K562 (cell line): ENCODE data around the gene FANCD2OS. TPM values are rescaled to one million over a fixed set of nuclear protein-coding genes. Genes with fewer than 3 reads are reported as not detected.

Source experiments
- ASH1L ChIP-seq: fragments of 450-650 bp; IDR thresholded peaks from 2 replicates; pipeline ENCODE4 v1.6.1; 2018; ENCODE audit warnings: borderline replicate concordance, mild to moderate bottlenecking, low read depth; ENCODE audit not compliant: partially characterized antibody
- ATF1 ChIP-seq, 2 experiments: fragments of 450-650 bp in 1 of 2; IDR thresholded peaks; 2 replicates each; pipeline ENCODE4 v1.6.1; 2016; ENCODE audit warnings: missing compliant biosample characterization in 1 of 2, missing genetic modification characterization in 1 of 2
- CREB1 ChIP-seq, 2 experiments: sonication (generic) in 1 of 2; formaldehyde crosslinking in 1 of 2; IDR thresholded peaks; 2 replicates each; pipeline versions ENCODE4 v1.6.1 to v1.8.0; 2012 to 2022; ENCODE audit warnings: inconsistent platforms in 1 of 2, mild to moderate bottlenecking in 1 of 2, missing genetic modification reagents in 1 of 2, moderate library complexity in 1 of 2
- CREM ChIP-seq: IDR thresholded peaks from 2 replicates; pipeline ENCODE4 v1.6.1; 2014; ENCODE audit warnings: antibody characterized with exemption, low read depth
- DPF2 ChIP-seq: fragments of 450-650 bp; IDR thresholded peaks from 2 replicates; pipeline ENCODE4 v1.6.1; 2016
- ESRRB ChIP-seq: fragments of 250-450 bp; sonication (Bioruptor Pico); IDR thresholded peaks from 2 replicates; pipeline ENCODE4 v1.5.0; 2020; ENCODE audit warnings: mild to moderate bottlenecking, moderate library complexity, borderline replicate concordance
- FIP1L1 ChIP-seq: fragments of 200-400 bp; formaldehyde crosslinking; IDR thresholded peaks from 2 replicates; pipeline ENCODE4 v1.6.1; 2018; ENCODE audit warnings: mild to moderate bottlenecking, low read depth, low read length; ENCODE audit not compliant: poor library complexity, severe bottlenecking
- GTF2B ChIP-seq: IDR thresholded peaks from 2 replicates; pipeline ENCODE4 v1.6.1; 2011; ENCODE audit not compliant: insufficient read length; ENCODE audit errors: extremely low read depth
- JUNB ChIP-seq: fragments of 450-650 bp; formaldehyde crosslinking; conservative IDR thresholded peaks from 2 replicates; pipeline ENCODE4 v1.4.0; 2020; ENCODE audit warnings: mild to moderate bottlenecking
- KHSRP ChIP-seq: fragments of 450-650 bp; IDR thresholded peaks from 2 replicates; pipeline ENCODE4 v1.6.1; 2017
- LCOR ChIP-seq: sonication (generic); formaldehyde crosslinking; IDR thresholded peaks from 2 replicates; pipeline ENCODE4 v1.8.0; 2022; ENCODE audit warnings: mild to moderate bottlenecking, missing genetic modification reagents
- MCM3 ChIP-seq: fragments of 450-650 bp; IDR thresholded peaks from 2 replicates; pipeline ENCODE4 v1.6.1; 2016
- MTF1 ChIP-seq: fragments of 250-450 bp; sonication (Bioruptor Pico); IDR thresholded peaks from 2 replicates; pipeline ENCODE4 v1.9.0; 2021; ENCODE audit warnings: moderate library complexity, mild to moderate bottlenecking, inconsistent platforms, borderline replicate concordance
- MYNN ChIP-seq, 2 experiments: sonication (generic); formaldehyde crosslinking in 1 of 2; IDR thresholded peaks; 2 replicates each; pipeline versions ENCODE4 v1.5.0 to v1.6.1; 2016 to 2020; ENCODE audit warnings: antibody characterized with exemption in 1 of 2, missing genetic modification reagents in 1 of 2
- NFXL1 ChIP-seq: fragments of 450-650 bp; formaldehyde crosslinking; IDR thresholded peaks from 2 replicates; pipeline ENCODE4 v1.4.0; 2021; ENCODE audit warnings: mild to moderate bottlenecking
- POLR2A ChIP-seq: fragments of 450-650 bp; conservative IDR thresholded peaks from 2 replicates; pipeline ENCODE4 v1.6.1; 2016
- RBM22 ChIP-seq: fragments of 200-400 bp; formaldehyde crosslinking; IDR thresholded peaks from 2 replicates; pipeline ENCODE4 v1.6.1; 2018; ENCODE audit warnings: low read length, low read depth; ENCODE audit not compliant: poor library complexity, severe bottlenecking
- RBM34 ChIP-seq: fragments of 200-400 bp; formaldehyde crosslinking; IDR thresholded peaks from 2 replicates; pipeline ENCODE4 v1.6.1; 2018; ENCODE audit warnings: low read length, borderline replicate concordance; ENCODE audit not compliant: insufficient read depth
- TAF15 ChIP-seq: fragments of 200-400 bp; formaldehyde crosslinking; IDR thresholded peaks from 2 replicates; pipeline ENCODE4 v1.6.1; 2017; ENCODE audit warnings: mild to moderate bottlenecking, low read depth, low read length, moderate library complexity
- YY1 ChIP-seq, 3 experiments: IDR thresholded peaks; 2 replicates each; pipeline ENCODE4 v1.6.1; 2011; ENCODE audit warnings: low read length in 2 of 3, mild to moderate bottlenecking in 2 of 3, moderate library complexity in 2 of 3, borderline replicate concordance in 1 of 3, control low read depth in 1 of 3, low read depth in 1 of 3; ENCODE audit not compliant: insufficient read depth in 3 of 3, insufficient replicate concordance in 2 of 3, control insufficient read depth in 1 of 3, insufficient read length in 1 of 3; ENCODE audit errors: extremely low read depth in 1 of 3
- ZBTB7A ChIP-seq: IDR thresholded peaks from 2 replicates; pipeline ENCODE4 v1.6.1; 2011; ENCODE audit warnings: low read depth, mild to moderate bottlenecking, low read length, moderate library complexity, borderline replicate concordance; ENCODE audit not compliant: control insufficient read depth
- ZFP30 ChIP-seq: fragments of 250-450 bp; sonication (Bioruptor Pico); IDR thresholded peaks from 2 replicates; pipeline ENCODE4 v1.8.0; 2022; ENCODE audit warnings: moderate library complexity, mild to moderate bottlenecking, inconsistent platforms, borderline replicate concordance
- ZFP91 ChIP-seq: sonication (generic); formaldehyde crosslinking; IDR thresholded peaks from 2 replicates; pipeline ENCODE4 v1.8.0; 2022; ENCODE audit warnings: mild to moderate bottlenecking, missing genetic modification reagents
- ZNF282 ChIP-seq: sonication (generic); formaldehyde crosslinking; IDR thresholded peaks from 2 replicates; pipeline ENCODE4 v1.8.1; 2023; ENCODE audit warnings: missing genetic modification reagents
- ZNF561 ChIP-seq: fragments of 450-650 bp; formaldehyde crosslinking; conservative IDR thresholded peaks from 2 replicates; pipeline ENCODE4 v1.4.0; 2020; ENCODE audit warnings: mild to moderate bottlenecking, moderate library complexity
- ZNF695 ChIP-seq: fragments of 450-650 bp; formaldehyde crosslinking; IDR thresholded peaks from 2 replicates; pipeline ENCODE4 v1.4.0; 2020; ENCODE audit warnings: mild to moderate bottlenecking, moderate library complexity
- ZNF766 ChIP-seq: fragments of 200-800 bp; sonication (Bioruptor generic); conservative IDR thresholded peaks from 2 replicates; pipeline ENCODE4 v1.6.1; 2016; ENCODE audit warnings: missing genetic modification characterization, missing compliant biosample characterization
- polyA plus RNA-seq, 8 experiments: library from polyadenylated mRNA; depleted of rRNA in 4 of 8; stranded (reverse) in 5 of 8; unstranded in 3 of 8; fragments of >200 nt; fragmentation: Nextera tagmentation in 2 of 8; fragmentation: Illumina TruSeq in 1 of 8; extraction: Ambion mirVana in 2 of 8; extraction: Trizol in 1 of 8; gene quantifications; 2 replicates each; pipeline versions ENCODE4 v1.2.1 to v1.2.3, GENCODE V29; 2011 to 2014; ENCODE audit warnings: inconsistent platforms in 1 of 8, missing spikeins in 1 of 8
- total RNA-seq, 7 experiments: library from RNA; depleted of rRNA in 6 of 7; stranded (reverse); fragments of >200 nt in 6 of 7; fragmentation: Illumina TruSeq in 2 of 7; extraction: Trizol in 2 of 7; gene quantifications; 2 replicates each; pipeline versions ENCODE4 v1.2.1 to v1.2.3, GENCODE V29; 2011 to 2021; ENCODE audit warnings: low replicate concordance in 1 of 7

FANCD2OS gene
- total and polyA plus RNA-seq, 9 of the 15 experiments (the other 6 are each of a cell fraction or from before 2014, with no cell fraction given): not detected

- no peak for TF ChIP-seq ZNF766 (CRISPR knock-in tag)
- TF ChIP-seq ZBTB7A: no peak
- TF ChIP-seq ASH1L: no peak
- no peak for TF ChIP-seq ZNF561
- TF ChIP-seq MCM3: no peak
- no peak for TF ChIP-seq ZNF695 (CRISPR knock-in tag)
- TF ChIP-seq RBM34: no peak
- no peak for TF ChIP-seq FIP1L1
- no peak for TF ChIP-seq YY1 (IDR thresholded peaks at IDR 0.05; ENCODE audit: borderline replicate concordance in 1 of 3, control insufficient read depth in 1 of 3, extremely low read depth in 1 of 3, insufficient read depth in 3 of 3, insufficient read length in 1 of 3, insufficient replicate concordance in 2 of 3, low read depth in 1 of 3, low read length in 2 of 3)
- TF ChIP-seq GTF2B: no peak
- no peak for TF ChIP-seq ZNF282 (CRISPR knock-in tag)
- TF ChIP-seq POLR2A: peak; percentile 53
- peak; percentile 55; the same call in 1 of the 2 replicates for TF ChIP-seq KHSRP
- no peak for TF ChIP-seq LCOR (CRISPR knock-in tag)
- no peak for TF ChIP-seq ESRRB
- no peak for TF ChIP-seq MTF1 (CRISPR knock-in tag)
- 0 out of 2 replicates have a peak, but pooled peaks have one; percentile 18 for TF ChIP-seq NFXL1 (CRISPR knock-in tag)
- no peak for TF ChIP-seq ZFP91 (CRISPR knock-in tag)
- TF ChIP-seq JUNB: no peak
- no peak for TF ChIP-seq DPF2
- TF ChIP-seq ATF1 (CRISPR knock-in tag; IDR thresholded peaks at IDR 0.05): no peak
- TF ChIP-seq ATF1 (tag; IDR thresholded peaks at IDR 0.05): peak; percentile 32; the same call in 1 of the 2 replicates
- TF ChIP-seq MYNN (IDR thresholded peaks at IDR 0.05): peak; percentile 8; the same call in 1 of the 2 replicates
- TF ChIP-seq MYNN (CRISPR knock-in tag; IDR thresholded peaks at IDR 0.05): no peak
- no peak for TF ChIP-seq RBM22
- TF ChIP-seq TAF15: no peak
- TF ChIP-seq CREM: no peak
- TF ChIP-seq CREB1 (IDR thresholded peaks at IDR 0.05): 0 out of 2 replicates have a peak, but pooled peaks have one; percentile 13
- no peak for TF ChIP-seq CREB1 (CRISPR knock-in tag; IDR thresholded peaks at IDR 0.05)
- no peak for TF ChIP-seq ZFP30 (CRISPR knock-in tag)
Observed at GRCh38 chr3:10154335-10155122, 46.5 kb upstream of the FANCD2OS start (continued).
